ENCODE results near the gene DPM3.

DNA sequence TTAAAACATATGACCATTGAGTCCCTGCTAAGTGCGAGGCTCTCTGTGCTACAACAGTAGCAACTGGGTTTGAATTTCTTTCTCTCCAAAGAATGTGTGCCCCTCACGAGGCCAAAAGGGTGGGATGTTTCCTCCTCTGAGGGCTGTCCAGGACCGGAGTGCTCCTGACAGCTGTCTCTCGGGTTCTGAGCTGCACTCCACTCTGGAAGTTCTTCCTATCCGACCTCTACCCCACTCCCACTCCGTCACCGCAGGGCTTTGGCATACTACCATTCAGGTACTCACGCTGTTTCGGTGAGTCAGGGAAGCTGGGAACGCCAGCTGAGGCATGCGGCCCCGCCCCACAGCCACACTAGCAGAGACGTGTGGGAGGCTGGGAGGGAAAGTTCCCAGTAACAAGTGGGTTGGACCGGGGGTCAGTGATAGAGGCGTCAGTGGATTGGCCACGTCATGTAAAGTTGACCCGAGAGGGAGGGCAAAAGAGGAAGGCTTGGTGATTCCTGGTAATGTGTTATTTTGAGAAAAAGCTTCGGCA is 5.4 kb downstream of the DPM3 start:
- TF ChIP-seq CEBPB (IDR thresholded peaks at IDR 0.05; ENCODE audit: borderline replicate concordance, low read depth, low read length) = no peak
- TF ChIP-seq SMC3 (IDR thresholded peaks at IDR 0.05; ENCODE audit: low read length) = no peak
- TF ChIP-seq HDAC1 (CRISPR knock-in tag; IDR thresholded peaks at IDR 0.05) = peak; percentile 74
- no peak for TF ChIP-seq ZNF883 (CRISPR knock-in tag; IDR thresholded peaks at IDR 0.05; ENCODE audit: not compliant biosample characterization)
- no peak for TF ChIP-seq ETV5 (CRISPR knock-in tag; IDR thresholded peaks at IDR 0.05; ENCODE audit: borderline replicate concordance)
- TF ChIP-seq POLR2A (IDR thresholded peaks at IDR 0.05; ENCODE audit: insufficient read depth in 1 of 2, low read depth in 2 of 2, low read length in 2 of 2) = no peak; a peak in 1 of 4 replicates
- 0 out of 2 replicates have a peak, but pooled peaks have one; percentile 17 for TF ChIP-seq ZBTB21 (CRISPR knock-in tag; IDR thresholded peaks at IDR 0.05)
- TF ChIP-seq, protein P1, sequence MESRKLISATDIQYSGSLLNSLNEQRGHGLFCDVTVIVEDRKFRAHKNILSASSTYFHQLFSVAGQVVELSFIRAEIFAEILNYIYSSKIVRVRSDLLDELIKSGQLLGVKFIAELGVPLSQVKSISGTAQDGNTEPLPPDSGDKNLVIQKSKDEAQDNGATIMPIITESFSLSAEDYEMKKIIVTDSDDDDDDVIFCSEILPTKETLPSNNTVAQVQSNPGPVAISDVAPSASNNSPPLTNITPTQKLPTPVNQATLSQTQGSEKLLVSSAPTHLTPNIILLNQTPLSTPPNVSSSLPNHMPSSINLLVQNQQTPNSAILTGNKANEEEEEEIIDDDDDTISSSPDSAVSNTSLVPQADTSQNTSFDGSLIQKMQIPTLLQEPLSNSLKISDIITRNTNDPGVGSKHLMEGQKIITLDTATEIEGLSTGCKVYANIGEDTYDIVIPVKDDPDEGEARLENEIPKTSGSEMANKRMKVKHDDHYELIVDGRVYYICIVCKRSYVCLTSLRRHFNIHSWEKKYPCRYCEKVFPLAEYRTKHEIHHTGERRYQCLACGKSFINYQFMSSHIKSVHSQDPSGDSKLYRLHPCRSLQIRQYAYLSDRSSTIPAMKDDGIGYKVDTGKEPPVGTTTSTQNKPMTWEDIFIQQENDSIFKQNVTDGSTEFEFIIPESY (CRISPR knock-in tag; IDR thresholded peaks at IDR 0.05) = no peak
